NCI-H187 (cell line): ENCODE results near the gene PTBP3.
"Not testable (repeated sequence)": the region's sequence is repeated elsewhere in the genome, so short reads cannot be mapped to it uniquely, and the experiment has no call there.

Source experiments
- DNase-seq, 2 experiments: peaks; one replicate each; lab custom pipeline; 2025; lab: John Stamatoyannopoulos, UW

Gene PTBP3

GRCh38 chr9:112332977-112333638 is at the start of gene PTBP3:
Gene PTBP3 (minus strand): TSS chr9:112333619. CDS start chr9:112297865, 35,754 bp downstream.
- peak; percentile 24 to 72 for DNase-seq

- no peak for DNase-seq
Observed at GRCh38 chr9:112382501-112383364, 49.3 kb upstream of the PTBP3 start.

GRCh38 chr9:112382066-112382465 is 48.6 kb upstream of the PTBP3 start:
- no peak for DNase-seq

GRCh38 chr9:112380825-112381221 is 47.4 kb upstream of the PTBP3 start:
- no peak for DNase-seq

- no peak for DNase-seq
Observed at GRCh38 chr9:112380102-112380824, 46.8 kb upstream of the PTBP3 start, which contains the start of gene HSDL2. Gene HSDL2 (plus strand): TSS chr9:112380108. CDS start chr9:112380164, 56 bp downstream.

- DNase-seq: peak; percentile 87 to 93
Observed at GRCh38 chr9:112379177-112380101, 46.0 kb upstream of the PTBP3 start.

- DNase-seq: no peak
Observed at GRCh38 chr9:112378328-112379176, 45.1 kb upstream of the PTBP3 start.

GRCh38 chr9:112377684-112378327 is 44.4 kb upstream of the PTBP3 start:
- no peak for DNase-seq

- DNase-seq: no peak
Observed at GRCh38 chr9:112377087-112377486, 43.7 kb upstream of the PTBP3 start.

GRCh38 chr9:112375361-112375760 is 41.9 kb upstream of the PTBP3 start:
- no peak for DNase-seq

GRCh38 chr9:112374232-112374631 is 40.8 kb upstream of the PTBP3 start:
- DNase-seq: not testable (repeated sequence)

- not testable (repeated sequence) for DNase-seq
Observed at GRCh38 chr9:112373666-112374065, 40.2 kb upstream of the PTBP3 start.

GRCh38 chr9:112371060-112371459 is 37.6 kb upstream of the PTBP3 start:
- no peak for DNase-seq

- DNase-seq: no peak
Observed at GRCh38 chr9:112369817-112370216, 36.4 kb upstream of the PTBP3 start.

- DNase-seq: no peak
Observed at GRCh38 chr9:112367465-112367864, 34.0 kb upstream of the PTBP3 start.

GRCh38 chr9:112366591-112366990 is 33.2 kb upstream of the PTBP3 start:
- no peak for DNase-seq

- not testable (repeated sequence) for DNase-seq
Observed at GRCh38 chr9:112365257-112365656, 31.8 kb upstream of the PTBP3 start.

- no peak for DNase-seq
Observed at GRCh38 chr9:112364761-112365160, 31.3 kb upstream of the PTBP3 start.

GRCh38 chr9:112361601-112362000 is 28.2 kb upstream of the PTBP3 start:
- DNase-seq: no peak
